ENCODE data around the gene AGBL2.
"Not testable (repeated sequence)": the region's sequence is repeated elsewhere in the genome, so short reads cannot be mapped to it uniquely, and the experiment has no call there.

Gene AGBL2

GRCh38 chr11:47711816-47712215 is 3.4 kb downstream of the AGBL2 start:
- no peak overlapping the region for H3K4me3 ChIP-seq (ENCODE audit: low read length)
- no peak overlapping the region for H3K27ac ChIP-seq (ENCODE audit: low read depth, low read length)
- TF ChIP-seq EZH2phosphoT487 (IDR thresholded peaks at IDR 0.05; ENCODE audit: borderline replicate concordance, low read length): no peak
- TF ChIP-seq CTCF (IDR thresholded peaks at IDR 0.05; ENCODE audit: low read depth, low read length, poor library complexity, severe bottlenecking): no peak
- no peak overlapping the region for H3K4me2 ChIP-seq (ENCODE audit: low read length)
- H3F3A ChIP-seq (ENCODE audit: control insufficient read depth, insufficient read depth): peaks cover 14% of the 10 kb centered on the region
- H3K9me2 ChIP-seq (replicated peaks; ENCODE audit: control insufficient read depth, low read length): no peaks in the 10 kb centered on the region
- peaks cover 12% of the 10 kb centered on the region for H3K36me3 ChIP-seq (ENCODE audit: control insufficient read depth, low read length)
- H3K27me3 ChIP-seq (ENCODE audit: control insufficient read depth, low read length): no peaks in the 10 kb centered on the region
- H3K9me3 ChIP-seq (ENCODE audit: control insufficient read depth, insufficient read depth, low read length): no peaks in the 10 kb centered on the region
- peaks cover 15% of the 10 kb centered on the region for H3K4me1 ChIP-seq (ENCODE audit: control insufficient read depth, low read length)
- no peaks in the 10 kb centered on the region for H3K79me2 ChIP-seq (ENCODE audit: control insufficient read depth, low read length)
- no peaks in the 10 kb centered on the region for H4K20me1 ChIP-seq (ENCODE audit: control insufficient read depth, insufficient read depth, low read depth, low read length)

- Histone ChIP-seq H3K36me3 (ENCODE audit: control insufficient read depth, low read length) (peaks cover 6% of the 10 kb centered on the region), H3K4me3 (ENCODE audit: low read length) (no peak overlapping the region), H3F3A (ENCODE audit: control insufficient read depth, insufficient read depth) (peaks cover 8% of the 10 kb centered on the region), H4K20me1 (ENCODE audit: control insufficient read depth, insufficient read depth, low read depth, low read length) (no peaks in the 10 kb centered on the region), H3K4me1 (ENCODE audit: control insufficient read depth, low read length) (peaks cover 15% of the 10 kb centered on the region), H3K79me2 (ENCODE audit: control insufficient read depth, low read length) (no peaks in the 10 kb centered on the region), H3K9me2 (replicated peaks; ENCODE audit: control insufficient read depth, low read length) (no peaks in the 10 kb centered on the region), H3K27me3 (ENCODE audit: control insufficient read depth, low read length) (no peaks in the 10 kb centered on the region), H3K9me3 (ENCODE audit: control insufficient read depth, insufficient read depth, low read length) (no peaks in the 10 kb centered on the region), H3K4me2 (ENCODE audit: low read length) (no peak overlapping the region), H3K27ac (ENCODE audit: low read depth, low read length) (no peak overlapping the region)
- TF ChIP-seq EZH2phosphoT487 (IDR thresholded peaks at IDR 0.05; ENCODE audit: borderline replicate concordance, low read length): no peak
- TF ChIP-seq CTCF (IDR thresholded peaks at IDR 0.05; ENCODE audit: low read depth, low read length, poor library complexity, severe bottlenecking): no peak
Observed at GRCh38 chr11:47711225-47711624, 3.9 kb downstream of the AGBL2 start.

GRCh38 chr11:47707275-47707786 is 7.8 kb downstream of the AGBL2 start:
- not testable (repeated sequence) for H4K20me1 ChIP-seq (ENCODE audit: control insufficient read depth, insufficient read depth, low read depth, low read length); H3K9me3 ChIP-seq (ENCODE audit: control insufficient read depth, insufficient read depth, low read length); H3K4me1 ChIP-seq (ENCODE audit: control insufficient read depth, low read length)

GRCh38 chr11:47705721-47706120 is 9.4 kb downstream of the AGBL2 start:
- no peaks in the 10 kb centered on the region for H3K9me2 ChIP-seq (replicated peaks; ENCODE audit: control insufficient read depth, low read length)
- H3K4me3 ChIP-seq (ENCODE audit: low read length): no peak overlapping the region
- no peaks in the 10 kb centered on the region for H3K79me2 ChIP-seq (ENCODE audit: control insufficient read depth, low read length)
- TF ChIP-seq EZH2phosphoT487 (IDR thresholded peaks at IDR 0.05; ENCODE audit: borderline replicate concordance, low read length) (no peak), CTCF (IDR thresholded peaks at IDR 0.05; ENCODE audit: low read depth, low read length, poor library complexity, severe bottlenecking) (no peak)
- H3K9me3 ChIP-seq (ENCODE audit: control insufficient read depth, insufficient read depth, low read length): no peaks in the 10 kb centered on the region
- H3K36me3 ChIP-seq (ENCODE audit: control insufficient read depth, low read length): no peaks in the 10 kb centered on the region
- H3K27me3 ChIP-seq (ENCODE audit: control insufficient read depth, low read length): no peaks in the 10 kb centered on the region
- H3K4me2 ChIP-seq (ENCODE audit: low read length): no peak overlapping the region
- H4K20me1 ChIP-seq (ENCODE audit: control insufficient read depth, insufficient read depth, low read depth, low read length): no peaks in the 10 kb centered on the region
- no peak overlapping the region for H3K27ac ChIP-seq (ENCODE audit: low read depth, low read length)
- H3F3A ChIP-seq (ENCODE audit: control insufficient read depth, insufficient read depth): no peaks in the 10 kb centered on the region
- no peaks in the 10 kb centered on the region for H3K4me1 ChIP-seq (ENCODE audit: control insufficient read depth, low read length)

More at GRCh38 chr11:47707275-47707786, 7.8 kb downstream of the AGBL2 start:
- not testable (repeated sequence) for H3K27me3 ChIP-seq (ENCODE audit: control insufficient read depth, low read length); H3F3A ChIP-seq (ENCODE audit: control insufficient read depth, insufficient read depth); H3K79me2 ChIP-seq (ENCODE audit: control insufficient read depth, low read length); H3K9me2 ChIP-seq (replicated peaks; ENCODE audit: control insufficient read depth, low read length); H3K36me3 ChIP-seq (ENCODE audit: control insufficient read depth, low read length); H3K27ac ChIP-seq (ENCODE audit: low read depth, low read length); H3K4me3 ChIP-seq (ENCODE audit: low read length); H3K4me2 ChIP-seq (ENCODE audit: low read length)
